Measurements from ENCODE around the gene EFTUD2.

DNA sequence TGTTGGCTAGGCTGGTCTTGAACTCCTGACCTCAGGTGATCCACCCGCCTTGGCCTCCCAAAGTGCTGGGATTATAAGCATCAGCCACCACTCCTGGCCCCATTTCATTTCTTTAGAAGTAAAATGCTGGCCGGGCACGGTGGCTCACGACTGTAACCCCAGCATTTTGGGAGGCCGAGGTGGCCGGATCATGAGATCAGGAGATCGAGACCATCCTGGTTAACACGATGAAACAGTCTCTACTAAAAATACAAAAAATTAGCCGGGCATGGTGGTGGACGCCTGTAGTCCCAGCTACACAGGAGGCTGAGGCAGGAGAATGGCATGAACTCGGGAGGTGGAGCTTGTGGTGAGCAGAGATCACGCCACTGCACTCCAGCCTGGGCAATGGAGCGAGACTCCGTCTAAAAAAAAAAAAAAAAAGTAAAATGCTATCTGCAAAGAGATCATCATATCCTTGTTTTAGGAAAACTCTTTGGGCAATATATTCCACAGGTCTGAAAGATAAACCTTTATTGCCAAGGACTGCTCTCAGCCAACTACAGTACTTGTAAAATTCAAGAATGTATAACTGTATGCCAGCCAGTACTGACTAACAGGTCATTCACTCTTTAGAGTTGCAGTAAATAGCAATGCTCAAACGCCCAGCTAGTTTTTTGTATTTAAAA, 73.0 kb downstream of the EFTUD2 start:
- TF ChIP-seq POLR2AphosphoS5 (IDR thresholded peaks at IDR 0.05; ENCODE audit: low read depth, low read length) = no peak
- TF ChIP-seq POLR2A (IDR thresholded peaks at IDR 0.05; ENCODE audit: low read depth, low read length) = no peak
- no peak for TF ChIP-seq TAF1 (IDR thresholded peaks at IDR 0.05; ENCODE audit: borderline replicate concordance, low read depth, low read length)
